ENCODE results near the gene SLC38A1. TPM values are rescaled to one million over a fixed set of nuclear protein-coding genes. Genes with fewer than 3 reads are reported as not detected.
"Not testable (repeated sequence)": the region's sequence is repeated elsewhere in the genome, so short reads cannot be mapped to it uniquely, and the experiment has no call there.

SLC38A1 gene
- total RNA-seq, 1 donor from 2014 or later: 63.2 TPM

DNA sequence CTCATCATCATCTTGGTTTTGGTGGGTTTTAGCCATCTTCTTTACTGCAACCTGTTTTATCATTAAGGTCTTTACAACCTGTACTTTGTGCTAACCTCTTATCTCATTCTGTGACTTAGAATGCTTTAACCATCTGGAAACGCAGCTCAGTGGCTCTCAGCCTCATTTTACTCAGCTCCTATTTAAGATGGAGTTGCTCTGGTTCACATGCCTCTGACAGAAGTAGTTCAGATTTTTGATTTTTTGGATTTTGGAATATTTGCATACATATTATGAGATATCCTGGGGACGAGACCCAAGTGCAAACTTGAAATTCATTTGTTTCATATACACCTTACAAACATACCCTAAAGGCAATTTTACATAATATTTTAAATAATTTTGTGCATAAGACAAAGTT is 10.7 kb downstream of the SLC38A1 start:
- Histone ChIP-seq H3K9ac (ENCODE audit: low read depth in 1 of 3, low read length in 3 of 3) (no peak overlapping the region), H3K27ac (ENCODE audit: low read depth, low read length) (no peak overlapping the region), H3K4me1 (ENCODE audit: control insufficient read depth in 3 of 3, insufficient read depth in 3 of 3, low read length in 3 of 3) (peaks cover 0 to 28% (median 9%) of the 10 kb centered on the region in 3 donors), H3K36me3 (ENCODE audit: control insufficient read depth in 3 of 3, insufficient read depth in 3 of 3, low read length in 3 of 3) (no peaks in the 10 kb centered on the region), H3K9me3 (ENCODE audit: control insufficient read depth in 3 of 3, low read length in 3 of 3) (no peaks in the 10 kb centered on the region), H3K27me3 (ENCODE audit: control insufficient read depth in 3 of 3, insufficient read depth in 3 of 3, low read length in 3 of 3) (no peaks in the 10 kb centered on the region), H3K4me3 (ENCODE audit: low read length in 3 of 3) (no peak overlapping the region)

DNA sequence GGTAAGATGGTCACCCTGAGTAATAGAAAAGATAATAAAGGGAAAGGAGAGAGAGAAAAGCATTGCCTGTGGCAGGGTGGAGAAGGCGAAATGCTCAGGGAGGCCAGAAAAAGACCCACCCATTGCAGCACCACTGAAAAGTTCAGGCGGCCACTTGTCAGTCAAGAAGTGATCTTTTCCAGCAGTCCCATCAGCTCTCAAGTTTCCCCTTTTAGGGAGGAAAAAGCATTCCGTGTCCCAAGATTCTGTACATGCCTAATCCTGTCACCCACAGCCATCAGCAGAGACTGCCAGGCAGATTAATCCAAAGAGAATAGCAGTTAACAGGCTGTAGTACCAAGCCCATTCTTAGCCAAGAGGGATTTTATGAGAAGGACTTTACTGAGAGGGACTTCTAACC is 11.9 kb downstream of the SLC38A1 start:
- no peak overlapping the region for H3K27ac ChIP-seq (ENCODE audit: low read depth, low read length)
- no peak overlapping the region for H3K9ac ChIP-seq (ENCODE audit: low read depth in 1 of 3, low read length in 3 of 3)
- no peaks in the 10 kb centered on the region for H3K9me3 ChIP-seq (ENCODE audit: control insufficient read depth in 3 of 3, low read length in 3 of 3)
- H3K4me3 ChIP-seq (ENCODE audit: low read length in 3 of 3): no peak overlapping the region
- peaks cover 0 to 23% (median 9%) of the 10 kb centered on the region in 3 donors for H3K4me1 ChIP-seq (ENCODE audit: control insufficient read depth in 3 of 3, insufficient read depth in 3 of 3, low read length in 3 of 3)
- no peaks in the 10 kb centered on the region for H3K36me3 ChIP-seq (ENCODE audit: control insufficient read depth in 3 of 3, insufficient read depth in 3 of 3, low read length in 3 of 3)
- no peaks in the 10 kb centered on the region for H3K27me3 ChIP-seq (ENCODE audit: control insufficient read depth in 3 of 3, insufficient read depth in 3 of 3, low read length in 3 of 3)

DNA sequence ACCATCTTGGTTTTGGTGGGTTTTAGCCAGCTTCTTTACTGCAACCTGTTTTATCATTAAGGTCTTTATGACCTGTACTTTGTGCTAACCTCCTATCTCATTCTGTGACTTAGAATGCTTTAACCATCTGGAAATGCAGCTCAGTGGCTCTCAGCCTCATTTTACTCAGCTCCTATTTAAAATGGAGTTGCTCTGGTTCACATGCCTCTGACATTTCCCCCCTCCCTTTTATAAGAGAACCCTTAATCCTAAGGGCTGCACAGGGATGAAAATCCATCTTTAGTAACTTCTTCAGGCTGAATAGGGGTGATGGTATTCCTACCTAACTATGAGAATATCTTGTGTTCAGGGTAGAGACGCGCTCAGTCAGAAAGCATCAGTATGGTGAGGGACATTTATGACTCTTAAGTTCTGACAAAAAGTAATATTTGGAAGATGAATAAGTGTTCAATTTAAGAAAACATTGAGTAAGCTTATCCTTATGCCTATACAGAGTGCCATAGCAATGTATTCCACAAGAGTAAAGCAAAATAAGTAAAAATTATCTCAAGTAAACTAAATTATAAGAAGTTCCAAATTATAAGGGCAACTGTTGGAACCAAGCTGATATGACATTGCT is 15.2 kb downstream of the SLC38A1 start:
- H3K4me1 ChIP-seq (ENCODE audit: control insufficient read depth in 3 of 3, insufficient read depth in 3 of 3, low read length in 3 of 3): peaks cover 0 to 3% (median 0%) of the 10 kb centered on the region in 3 donors
- H3K36me3 ChIP-seq (ENCODE audit: control insufficient read depth in 3 of 3, insufficient read depth in 3 of 3, low read length in 3 of 3): no peaks in the 10 kb centered on the region
- no peak overlapping the region for H3K4me3 ChIP-seq (ENCODE audit: low read length in 3 of 3)
- H3K27me3 ChIP-seq (ENCODE audit: control insufficient read depth in 3 of 3, insufficient read depth in 3 of 3, low read length in 3 of 3): no peaks in the 10 kb centered on the region
- no peak overlapping the region for H3K27ac ChIP-seq (ENCODE audit: low read depth, low read length)
- H3K9me3 ChIP-seq (ENCODE audit: control insufficient read depth in 3 of 3, low read length in 3 of 3): no peaks in the 10 kb centered on the region
- H3K9ac ChIP-seq (ENCODE audit: low read depth in 1 of 3, low read length in 3 of 3): no peak overlapping the region

DNA sequence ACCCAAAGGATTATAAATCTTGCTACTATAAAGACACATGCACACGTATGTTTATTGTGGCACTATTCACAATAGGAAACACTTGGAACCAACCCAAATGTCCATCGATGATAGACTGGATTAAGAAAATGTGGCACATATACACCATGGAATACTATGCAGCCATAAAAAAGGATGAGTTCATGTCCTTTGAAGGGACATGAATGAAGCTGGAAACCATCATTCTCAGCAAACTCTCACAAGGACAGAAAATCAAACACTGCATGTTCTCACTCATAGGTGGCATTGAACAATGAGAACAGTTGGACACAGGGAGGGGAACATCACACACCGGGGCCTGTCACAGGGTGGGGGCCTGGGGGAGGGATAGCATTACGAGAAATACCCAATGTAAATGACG is 16.8 kb downstream of the SLC38A1 start:
- H3K4me1 ChIP-seq (ENCODE audit: control insufficient read depth in 3 of 3, insufficient read depth in 3 of 3, low read length in 3 of 3); H3K27me3 ChIP-seq (ENCODE audit: control insufficient read depth in 3 of 3, insufficient read depth in 3 of 3, low read length in 3 of 3); H3K4me3 ChIP-seq (ENCODE audit: low read length in 3 of 3); H3K9me3 ChIP-seq (ENCODE audit: control insufficient read depth in 3 of 3, low read length in 3 of 3); H3K27ac ChIP-seq (ENCODE audit: low read depth, low read length); H3K9ac ChIP-seq (ENCODE audit: low read depth in 1 of 3, low read length in 3 of 3); H3K36me3 ChIP-seq (ENCODE audit: control insufficient read depth in 3 of 3, insufficient read depth in 3 of 3, low read length in 3 of 3): not testable (repeated sequence)

DNA sequence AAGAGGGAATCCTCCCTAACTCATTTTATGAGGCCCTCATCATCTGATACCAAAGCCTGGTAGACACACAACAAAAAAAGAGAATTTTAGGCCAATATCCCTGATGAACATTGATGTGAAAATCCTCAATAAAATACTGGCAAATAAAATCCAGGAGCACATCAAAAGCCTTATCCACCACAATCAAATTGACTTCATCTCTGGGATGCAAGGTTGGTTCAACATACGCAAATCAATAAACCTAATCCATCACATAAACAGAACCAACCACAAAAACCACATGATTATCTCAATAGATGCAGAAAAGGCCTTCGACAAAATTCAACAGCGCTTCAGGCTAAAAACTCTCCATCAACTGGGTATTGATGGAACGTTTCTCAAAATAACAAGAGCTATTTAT is 18.9 kb downstream of the SLC38A1 start:
- H3K4me3 ChIP-seq (ENCODE audit: low read length in 3 of 3); H3K27me3 ChIP-seq (ENCODE audit: control insufficient read depth in 3 of 3, insufficient read depth in 3 of 3, low read length in 3 of 3); H3K4me1 ChIP-seq (ENCODE audit: control insufficient read depth in 3 of 3, insufficient read depth in 3 of 3, low read length in 3 of 3); H3K36me3 ChIP-seq (ENCODE audit: control insufficient read depth in 3 of 3, insufficient read depth in 3 of 3, low read length in 3 of 3); H3K27ac ChIP-seq (ENCODE audit: low read depth, low read length); H3K9me3 ChIP-seq (ENCODE audit: control insufficient read depth in 3 of 3, low read length in 3 of 3); H3K9ac ChIP-seq (ENCODE audit: low read depth in 1 of 3, low read length in 3 of 3): not testable (repeated sequence)

DNA sequence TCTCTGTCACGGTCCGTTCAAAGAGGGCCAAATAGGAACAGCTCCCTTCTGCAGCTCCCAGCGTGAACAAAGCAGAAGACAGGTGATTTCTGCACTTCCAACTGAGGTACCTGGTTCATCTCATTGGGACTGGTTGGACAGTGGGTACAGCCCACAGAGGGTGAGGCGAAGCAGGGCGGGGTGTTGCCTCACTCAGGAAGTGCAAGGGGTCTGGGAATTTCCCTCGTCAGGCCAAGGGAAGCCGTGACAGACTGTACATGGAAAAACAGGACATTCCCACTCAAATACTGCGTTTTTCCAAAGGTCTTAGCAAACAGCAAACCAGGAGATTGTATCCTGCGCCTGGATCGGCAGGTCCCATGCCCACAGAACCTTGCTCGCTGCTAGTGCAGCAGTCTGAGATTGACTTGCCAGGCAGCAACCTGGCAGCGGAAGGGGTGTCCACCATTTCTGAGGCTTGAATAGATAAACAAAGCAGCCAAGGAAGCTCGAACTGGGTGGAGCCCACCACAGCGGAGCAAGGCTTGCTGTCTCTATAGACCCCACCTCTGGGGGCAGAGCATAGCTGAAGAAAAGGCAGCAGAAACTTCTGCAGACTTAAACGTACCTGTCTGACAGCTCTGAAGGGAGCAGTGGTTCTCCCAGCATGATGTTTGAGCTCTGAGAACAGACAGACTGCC is 22.7 kb downstream of the SLC38A1 start:
- Histone ChIP-seq H3K4me3 (ENCODE audit: low read length in 3 of 3) (no peak overlapping the region), H3K27ac (ENCODE audit: low read depth, low read length) (no peak overlapping the region)

DNA sequence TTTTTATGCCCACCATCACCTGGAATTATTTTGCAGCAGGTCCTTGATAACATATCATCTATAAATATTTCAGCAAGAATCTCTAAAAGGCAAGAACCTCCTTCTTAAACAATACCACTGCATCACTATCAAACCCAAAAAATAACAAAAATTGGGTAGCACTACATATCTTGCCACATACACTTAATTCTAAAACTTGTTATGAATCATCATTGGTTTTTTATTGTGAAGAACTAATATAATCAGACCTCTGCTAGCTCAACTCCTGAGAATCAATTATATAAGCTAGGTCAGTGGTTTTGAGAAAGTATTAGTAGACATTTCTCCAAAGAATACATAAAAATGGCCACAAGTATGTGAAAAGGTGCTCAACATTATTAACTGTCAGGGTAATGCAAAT is 23.8 kb downstream of the SLC38A1 start:
- Histone ChIP-seq H3K9ac (ENCODE audit: low read depth in 1 of 3, low read length in 3 of 3) (no peak overlapping the region), H3K27me3 (ENCODE audit: control insufficient read depth in 3 of 3, insufficient read depth in 3 of 3, low read length in 3 of 3) (no peaks in the 10 kb centered on the region), H3K4me1 (ENCODE audit: control insufficient read depth in 3 of 3, insufficient read depth in 3 of 3, low read length in 3 of 3) (peaks cover 0 to 5% (median 0%) of the 10 kb centered on the region in 3 donors), H3K36me3 (ENCODE audit: control insufficient read depth in 3 of 3, insufficient read depth in 3 of 3, low read length in 3 of 3) (peaks cover 0 to 3% (median 0%) of the 10 kb centered on the region in 3 donors), H3K4me3 (ENCODE audit: low read length in 3 of 3) (no peak overlapping the region), H3K27ac (ENCODE audit: low read depth, low read length) (no peak overlapping the region), H3K9me3 (ENCODE audit: control insufficient read depth in 3 of 3, low read length in 3 of 3) (no peaks in the 10 kb centered on the region)

More for the DNA sequence above, 22.7 kb downstream of the SLC38A1 start:
- no peaks in the 10 kb centered on the region for H3K27me3 ChIP-seq (ENCODE audit: control insufficient read depth in 3 of 3, insufficient read depth in 3 of 3, low read length in 3 of 3)
- H3K9ac ChIP-seq (ENCODE audit: low read depth in 1 of 3, low read length in 3 of 3): no peak overlapping the region
- H3K4me1 ChIP-seq (ENCODE audit: control insufficient read depth in 3 of 3, insufficient read depth in 3 of 3, low read length in 3 of 3): peaks cover 0 to 5% (median 0%) of the 10 kb centered on the region in 3 donors
- peaks cover 0 to 3% (median 0%) of the 10 kb centered on the region in 3 donors for H3K36me3 ChIP-seq (ENCODE audit: control insufficient read depth in 3 of 3, insufficient read depth in 3 of 3, low read length in 3 of 3)
- no peaks in the 10 kb centered on the region for H3K9me3 ChIP-seq (ENCODE audit: control insufficient read depth in 3 of 3, low read length in 3 of 3)

DNA sequence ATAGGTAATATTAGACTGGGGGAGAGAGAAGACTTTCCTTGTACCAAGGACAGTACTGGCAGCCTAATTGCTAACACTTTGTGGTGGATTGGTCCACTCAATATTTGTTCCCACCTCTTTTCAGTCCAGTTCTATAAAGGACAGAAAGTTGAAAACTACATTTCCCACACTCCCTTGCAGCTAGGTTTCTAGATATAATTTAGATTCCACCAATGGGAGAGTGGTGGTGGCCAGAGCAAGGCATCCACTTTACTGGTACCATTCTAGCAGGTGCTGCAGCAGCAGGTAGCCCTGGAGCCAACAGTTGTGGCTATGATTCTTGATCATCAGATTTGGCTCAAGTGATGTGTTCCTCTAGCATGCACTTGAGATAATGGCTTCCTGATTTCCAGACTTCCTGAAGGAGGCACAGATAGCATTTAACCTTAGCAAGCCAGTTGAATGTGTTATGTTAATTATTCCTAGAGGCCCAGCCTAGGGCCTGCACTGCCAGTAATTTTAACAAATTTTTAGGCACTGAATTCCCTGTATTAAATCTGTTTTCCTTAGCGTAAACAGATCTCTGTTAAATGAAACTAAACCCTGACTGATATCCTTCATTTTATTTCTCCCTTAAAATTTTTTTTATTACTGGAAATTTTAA is 24.4 kb downstream of the SLC38A1 start:
- H3K27ac ChIP-seq (ENCODE audit: low read depth, low read length): no peak overlapping the region
- no peak overlapping the region for H3K4me3 ChIP-seq (ENCODE audit: low read length in 3 of 3)
- no peaks in the 10 kb centered on the region for H3K27me3 ChIP-seq (ENCODE audit: control insufficient read depth in 3 of 3, insufficient read depth in 3 of 3, low read length in 3 of 3)
- H3K9me3 ChIP-seq (ENCODE audit: control insufficient read depth in 3 of 3, low read length in 3 of 3): no peaks in the 10 kb centered on the region
- peaks cover 0 to 3% (median 0%) of the 10 kb centered on the region in 3 donors for H3K36me3 ChIP-seq (ENCODE audit: control insufficient read depth in 3 of 3, insufficient read depth in 3 of 3, low read length in 3 of 3)
- H3K9ac ChIP-seq (ENCODE audit: low read depth in 1 of 3, low read length in 3 of 3): no peak overlapping the region
- peaks cover 0 to 5% (median 0%) of the 10 kb centered on the region in 3 donors for H3K4me1 ChIP-seq (ENCODE audit: control insufficient read depth in 3 of 3, insufficient read depth in 3 of 3, low read length in 3 of 3)

DNA sequence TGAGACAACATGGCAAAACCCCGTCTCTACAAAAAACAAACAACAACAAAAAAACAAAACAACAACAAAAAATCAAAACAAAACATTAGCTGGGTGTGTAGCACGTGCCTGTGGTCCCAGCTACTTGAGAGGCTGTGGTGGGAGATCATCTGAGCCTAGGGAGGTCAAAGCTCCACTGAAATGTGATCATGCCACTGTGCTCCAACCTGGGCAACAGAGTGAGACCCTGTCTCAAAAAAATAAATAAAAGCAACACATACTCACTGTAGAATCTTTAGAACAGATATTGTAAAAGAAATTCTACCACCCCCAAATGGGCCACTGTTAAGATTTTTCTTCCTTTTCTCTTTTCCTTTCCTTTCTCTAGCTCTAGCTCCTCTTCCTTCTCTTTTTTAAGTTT is 26.3 kb downstream of the SLC38A1 start:
- Histone ChIP-seq H3K4me3 (ENCODE audit: low read length in 3 of 3) (no peak overlapping the region), H3K9ac (ENCODE audit: low read depth in 1 of 3, low read length in 3 of 3) (no peak overlapping the region), H3K36me3 (ENCODE audit: control insufficient read depth in 3 of 3, insufficient read depth in 3 of 3, low read length in 3 of 3) (peaks cover 0 to 3% (median 0%) of the 10 kb centered on the region in 3 donors), H3K27me3 (ENCODE audit: control insufficient read depth in 3 of 3, insufficient read depth in 3 of 3, low read length in 3 of 3) (no peaks in the 10 kb centered on the region), H3K27ac (ENCODE audit: low read depth, low read length) (no peak overlapping the region), H3K4me1 (ENCODE audit: control insufficient read depth in 3 of 3, insufficient read depth in 3 of 3, low read length in 3 of 3) (peaks cover 0 to 5% (median 0%) of the 10 kb centered on the region in 3 donors), H3K9me3 (ENCODE audit: control insufficient read depth in 3 of 3, low read length in 3 of 3) (no peaks in the 10 kb centered on the region)

DNA sequence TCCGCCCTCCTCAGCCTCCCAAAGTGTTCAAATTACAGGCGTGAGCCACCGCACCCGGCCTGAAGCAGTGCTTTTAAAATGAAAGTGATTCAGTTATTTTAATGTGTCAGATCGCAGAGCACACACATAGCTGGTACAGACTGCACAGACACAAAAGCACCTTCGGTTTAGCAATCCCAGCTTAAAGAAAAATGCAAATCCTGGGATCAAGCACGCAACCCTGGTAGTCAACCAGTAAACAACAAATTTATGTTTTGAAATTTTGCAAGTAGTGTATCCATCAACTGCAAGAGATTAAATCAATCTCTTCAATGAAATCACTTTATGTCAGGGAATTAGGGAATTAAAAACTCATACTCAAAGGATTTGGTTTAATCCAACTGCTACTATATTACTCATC is 28.4 kb downstream of the SLC38A1 start:
- no peak overlapping the region for H3K9ac ChIP-seq (ENCODE audit: low read depth in 1 of 3, low read length in 3 of 3)
- no peaks in the 10 kb centered on the region for H3K4me1 ChIP-seq (ENCODE audit: control insufficient read depth in 3 of 3, insufficient read depth in 3 of 3, low read length in 3 of 3)
- no peaks in the 10 kb centered on the region for H3K9me3 ChIP-seq (ENCODE audit: control insufficient read depth in 3 of 3, low read length in 3 of 3)
- H3K27ac ChIP-seq (ENCODE audit: low read depth, low read length): no peak overlapping the region
- peaks cover 0 to 3% (median 0%) of the 10 kb centered on the region in 3 donors for H3K36me3 ChIP-seq (ENCODE audit: control insufficient read depth in 3 of 3, insufficient read depth in 3 of 3, low read length in 3 of 3)
- H3K4me3 ChIP-seq (ENCODE audit: low read length in 3 of 3): no peak overlapping the region
- H3K27me3 ChIP-seq (ENCODE audit: control insufficient read depth in 3 of 3, insufficient read depth in 3 of 3, low read length in 3 of 3): no peaks in the 10 kb centered on the region
